ENCODE data around the gene ADAP1.

ADAP1 gene

DNA sequence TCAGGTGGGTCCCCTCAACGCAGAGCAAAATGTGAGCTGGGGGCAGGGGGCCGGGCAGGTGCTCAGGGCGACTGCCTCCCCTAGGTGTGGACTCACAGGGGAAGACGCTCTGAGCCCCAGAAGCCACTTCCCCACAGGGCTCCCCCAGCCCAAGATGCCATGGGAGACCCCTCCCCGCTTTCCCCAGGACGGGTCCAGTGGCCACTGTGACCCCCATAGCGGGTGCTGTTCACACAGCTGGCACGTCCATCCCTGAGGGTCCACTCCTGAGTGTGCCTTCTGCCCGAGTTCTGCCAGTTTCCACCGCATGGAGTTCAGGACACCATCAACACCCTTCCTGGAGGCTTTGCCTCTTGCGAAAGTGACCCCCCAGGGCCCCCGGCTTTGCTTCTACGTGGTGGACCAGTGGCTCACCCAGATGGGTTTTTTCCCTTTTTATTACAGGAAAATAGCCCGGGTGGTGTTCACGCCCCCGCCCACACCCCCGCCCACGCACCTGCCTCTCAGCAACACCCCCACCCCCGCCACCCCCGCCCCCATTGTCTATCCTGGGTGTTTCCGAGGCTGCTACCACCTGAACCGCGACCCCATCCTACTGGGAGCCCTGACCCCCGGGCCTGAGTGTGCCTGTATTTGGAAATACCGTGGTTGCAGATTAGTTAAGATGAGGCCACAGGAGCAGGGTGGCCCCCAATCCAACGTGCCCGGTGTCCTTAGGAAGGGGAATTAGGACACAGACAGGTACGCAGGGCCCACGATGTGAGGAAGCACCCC, 32.0 kb downstream of the ADAP1 start:
- DNase-seq (ENCODE audit: low read depth), result peak; percentile 49

DNA sequence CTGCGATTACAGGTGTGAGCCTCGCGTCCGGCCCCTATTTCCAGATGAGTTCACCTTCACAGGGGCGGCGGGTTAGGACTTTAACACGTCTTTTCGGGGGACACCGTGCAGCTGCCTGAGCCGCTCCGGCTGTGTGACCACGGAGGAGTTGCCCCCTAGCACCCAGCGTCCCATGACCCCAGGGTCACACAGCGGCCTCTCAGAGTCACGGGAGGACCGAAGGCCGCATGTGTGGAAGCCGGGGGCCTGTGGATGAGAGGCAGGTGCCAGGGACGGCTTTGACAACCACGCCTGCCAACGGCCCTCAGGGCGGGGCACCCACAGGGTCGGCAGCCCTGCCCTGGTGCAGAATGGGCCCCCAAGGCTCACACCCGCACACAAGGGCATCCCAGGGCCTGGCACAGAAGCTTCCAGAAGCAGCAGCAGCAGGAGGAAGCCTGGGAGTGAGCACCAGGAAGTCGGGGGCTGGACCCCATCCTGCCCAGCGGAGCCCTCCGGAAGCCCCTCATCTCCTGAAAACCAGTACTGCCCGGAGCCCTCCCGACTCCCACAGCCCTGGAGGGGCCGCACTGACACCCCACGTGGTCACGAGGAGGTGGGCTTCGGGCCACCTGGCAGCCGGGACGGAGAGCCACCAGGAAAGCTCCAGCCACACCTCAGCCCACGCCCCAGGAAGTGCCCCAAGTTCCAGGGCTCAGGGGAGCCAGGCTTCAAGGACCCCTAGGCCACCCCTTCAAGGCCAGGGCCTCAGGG, 32.7 kb downstream of the ADAP1 start:
- no peak for DNase-seq (ENCODE audit: low read depth)

DNA sequence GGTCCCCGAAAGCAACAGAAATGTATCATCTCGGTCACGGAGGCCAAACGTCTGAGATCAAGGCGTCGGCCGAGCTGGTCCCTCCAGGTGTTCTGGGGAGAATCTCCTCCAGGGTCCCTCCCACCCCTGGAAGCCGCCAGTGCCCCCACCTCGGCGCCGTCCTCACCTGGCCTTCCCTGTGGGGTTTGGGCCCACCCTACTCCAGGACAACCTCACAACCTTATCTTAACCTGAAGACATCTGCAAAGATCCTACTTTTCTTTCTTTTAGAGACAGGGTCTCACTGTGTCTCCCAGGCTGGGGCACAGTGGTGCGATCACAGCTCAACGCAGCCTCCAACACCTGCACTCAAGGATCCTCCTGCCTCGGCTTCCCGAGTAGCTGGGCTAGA, 33.4 kb downstream of the ADAP1 start:
- DNase-seq (ENCODE audit: low read depth), result no peak

DNA sequence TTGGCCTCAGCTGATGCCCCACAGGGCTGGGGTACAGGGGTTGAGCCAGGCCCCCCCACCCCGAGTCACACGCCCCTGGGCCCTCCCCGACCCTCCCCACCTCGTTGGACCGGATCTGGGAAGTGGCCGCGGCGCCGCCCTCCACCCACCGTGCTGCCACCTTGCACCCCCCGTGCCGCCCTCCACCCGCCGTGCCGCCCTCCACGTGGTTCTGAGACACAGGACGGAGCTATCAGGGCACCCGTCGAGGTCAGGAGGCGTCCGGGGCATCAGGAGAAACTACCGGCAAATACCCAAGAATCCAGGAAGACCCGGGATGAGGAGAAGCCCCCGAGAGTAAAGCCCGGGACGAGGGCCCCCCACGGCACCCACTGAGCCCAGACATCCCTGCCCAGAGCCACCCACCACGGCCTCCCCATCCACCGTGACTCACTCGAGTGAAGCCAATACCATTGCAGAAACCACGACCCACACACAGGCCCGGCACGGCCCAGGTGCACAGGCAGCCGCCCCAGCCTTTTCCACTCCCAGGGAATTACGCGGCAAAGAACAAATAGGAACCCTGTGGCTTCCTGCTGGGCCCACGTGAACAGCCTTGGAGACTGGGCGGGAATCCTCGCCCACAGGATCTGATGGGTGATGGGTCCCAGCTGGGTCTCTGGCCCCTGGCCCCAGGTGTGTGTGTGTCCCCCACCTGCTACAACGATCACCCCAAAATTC, 34.0 kb downstream of the ADAP1 start:
- DNase-seq (ENCODE audit: low read depth), result no peak

GRCh38 chr7:919924-920341, 34.5 kb downstream of the ADAP1 start:
- no peak for DNase-seq (ENCODE audit: low read depth)

DNA sequence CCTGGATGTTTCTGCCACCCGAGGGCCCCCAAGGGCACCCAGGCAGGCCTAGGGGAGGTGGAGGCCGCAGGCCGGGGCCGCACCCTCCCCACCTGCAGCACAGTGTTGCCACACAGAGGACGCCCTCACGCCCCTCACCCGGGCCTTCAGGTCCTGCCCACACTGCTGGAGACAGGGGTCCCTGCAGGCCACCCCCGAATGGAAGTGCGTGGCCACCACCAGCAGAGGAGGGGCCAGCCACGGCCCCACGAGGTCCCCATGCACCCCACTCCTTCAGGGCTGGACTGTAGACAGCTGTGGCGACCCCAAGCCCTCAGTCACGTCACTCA, 35.4 kb downstream of the ADAP1 start:
- no peak for DNase-seq (ENCODE audit: low read depth)

DNA sequence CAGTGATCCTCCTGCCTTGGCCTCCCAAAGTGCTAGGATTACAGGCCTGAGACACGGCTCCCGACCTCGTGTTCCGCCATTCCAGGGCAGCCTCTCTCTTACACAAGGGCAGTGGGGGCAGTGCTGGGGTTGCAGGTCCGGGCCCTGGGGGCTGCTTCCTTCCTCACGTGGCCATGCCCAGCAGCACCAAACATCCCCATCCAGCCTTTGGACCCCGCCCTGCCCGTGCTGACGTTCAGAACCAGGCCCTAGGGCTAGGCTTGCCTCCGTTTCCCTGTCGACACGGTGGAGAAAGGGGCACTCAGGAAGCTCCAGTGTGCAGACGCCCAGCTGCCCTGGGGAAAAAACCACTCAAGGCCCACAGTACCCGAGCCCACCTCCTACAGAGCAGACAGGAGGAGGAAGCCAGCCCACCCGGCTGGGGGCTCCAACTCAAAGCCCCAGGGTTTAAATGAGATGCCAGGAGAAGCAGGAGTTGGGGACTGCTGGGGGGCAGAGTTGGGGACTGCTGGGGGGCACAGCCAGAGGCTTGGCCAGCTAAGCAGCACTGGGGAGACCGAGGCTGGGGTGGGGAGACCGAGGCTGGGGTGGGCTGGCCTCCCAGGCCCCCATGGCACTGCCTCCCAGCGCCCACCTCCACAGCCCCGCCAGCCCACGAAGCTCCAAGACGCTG, 35.9 kb downstream of the ADAP1 start:
- no peak for DNase-seq (ENCODE audit: low read depth)

DNA sequence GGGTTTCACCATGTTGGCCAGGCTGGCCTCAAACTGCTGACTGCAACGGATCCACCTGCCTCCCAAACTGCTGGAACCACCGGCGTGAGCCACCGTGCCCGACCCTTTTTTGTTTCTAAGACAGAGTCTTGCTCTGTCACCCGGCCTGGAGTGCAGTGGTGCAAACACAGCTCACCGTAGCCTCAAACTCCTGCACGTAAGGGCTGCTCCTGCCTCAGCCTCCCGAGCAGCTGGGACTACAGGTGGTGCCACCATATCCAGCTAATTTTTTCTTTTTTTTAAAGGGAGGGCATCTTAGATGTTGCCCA, 36.4 kb downstream of the ADAP1 start:
- no peak for DNase-seq (ENCODE audit: low read depth)

GRCh38 chr7:917255-918117, 37.0 kb downstream of the ADAP1 start:
- no peak for DNase-seq (ENCODE audit: low read depth)

DNA sequence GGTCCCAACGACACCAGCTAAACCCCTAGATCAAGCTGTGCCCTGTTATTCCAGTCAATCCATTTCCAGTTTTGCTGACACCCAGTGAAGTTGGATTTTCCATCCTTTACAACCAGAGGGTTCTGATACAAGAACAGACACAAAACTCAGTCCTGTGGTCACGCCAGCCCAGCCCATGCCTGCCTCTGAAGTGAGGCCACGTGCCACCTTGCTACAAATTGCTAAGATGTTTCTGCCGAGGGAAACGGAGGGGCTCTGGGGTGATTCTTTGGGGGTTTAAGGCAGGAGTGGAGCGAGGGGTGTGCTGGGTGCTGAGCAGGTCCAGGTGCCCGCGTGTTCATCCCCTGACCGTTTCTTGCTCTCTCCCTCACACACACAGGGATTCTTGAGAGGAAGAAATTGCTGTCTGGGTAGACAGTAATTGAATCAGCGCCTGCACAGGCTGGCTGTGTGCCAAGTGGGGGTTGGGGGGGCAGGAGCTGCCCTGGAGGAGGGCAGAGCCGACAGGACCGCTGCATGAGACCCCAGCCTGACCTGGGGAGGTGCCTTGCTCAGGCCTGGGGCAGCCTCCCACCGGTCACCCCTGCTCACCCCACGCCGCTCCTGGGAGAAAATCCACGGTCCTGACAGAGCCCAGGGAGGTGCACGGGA, 38.1 kb downstream of the ADAP1 start:
- DNase-seq (ENCODE audit: low read depth), result no peak

DNA sequence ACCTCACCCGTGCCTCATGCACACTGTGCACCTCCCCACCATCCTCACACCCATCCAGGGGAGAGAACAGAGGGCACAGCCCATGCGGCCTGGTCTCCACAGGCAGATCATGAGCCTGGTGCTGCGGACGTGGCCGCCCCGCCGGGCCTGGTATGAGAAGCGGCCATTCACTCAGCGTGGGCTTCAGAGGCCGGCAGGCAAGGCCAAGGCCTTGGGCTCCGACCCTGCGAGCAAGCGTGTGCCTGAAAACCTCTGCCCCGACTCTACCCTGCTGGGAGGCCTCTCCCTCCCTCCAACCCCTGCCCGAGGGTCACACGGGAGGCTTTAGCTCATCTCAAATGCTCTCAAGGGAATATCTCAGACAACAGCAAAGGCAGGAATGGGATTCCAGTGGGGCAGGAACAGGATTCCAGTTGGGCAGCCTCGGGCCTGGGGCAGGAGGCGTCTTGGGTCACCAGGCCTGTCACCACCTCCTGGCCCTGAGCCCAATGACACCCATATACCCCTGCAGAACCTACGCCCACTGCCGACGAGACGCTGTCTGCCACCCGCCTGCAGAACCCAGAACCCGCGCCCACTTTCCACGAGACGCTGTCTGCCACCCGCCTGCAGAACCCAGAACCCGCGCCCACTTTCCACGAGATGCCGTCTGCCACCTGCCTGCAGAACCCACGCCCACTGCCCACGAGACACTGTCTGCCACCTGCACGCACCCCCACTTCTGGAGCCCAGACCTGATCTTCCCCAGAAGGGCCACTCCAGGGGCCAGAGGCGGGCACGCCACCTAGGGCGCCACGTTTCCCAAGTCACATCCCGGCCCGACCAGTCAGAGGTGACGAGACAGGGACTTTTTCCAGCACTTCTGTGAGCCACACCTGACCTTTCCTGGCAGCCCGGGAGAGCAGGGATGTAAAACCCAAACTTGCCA, 38.9 kb downstream of the ADAP1 start:
- DNase-seq (ENCODE audit: low read depth), result no peak

DNA sequence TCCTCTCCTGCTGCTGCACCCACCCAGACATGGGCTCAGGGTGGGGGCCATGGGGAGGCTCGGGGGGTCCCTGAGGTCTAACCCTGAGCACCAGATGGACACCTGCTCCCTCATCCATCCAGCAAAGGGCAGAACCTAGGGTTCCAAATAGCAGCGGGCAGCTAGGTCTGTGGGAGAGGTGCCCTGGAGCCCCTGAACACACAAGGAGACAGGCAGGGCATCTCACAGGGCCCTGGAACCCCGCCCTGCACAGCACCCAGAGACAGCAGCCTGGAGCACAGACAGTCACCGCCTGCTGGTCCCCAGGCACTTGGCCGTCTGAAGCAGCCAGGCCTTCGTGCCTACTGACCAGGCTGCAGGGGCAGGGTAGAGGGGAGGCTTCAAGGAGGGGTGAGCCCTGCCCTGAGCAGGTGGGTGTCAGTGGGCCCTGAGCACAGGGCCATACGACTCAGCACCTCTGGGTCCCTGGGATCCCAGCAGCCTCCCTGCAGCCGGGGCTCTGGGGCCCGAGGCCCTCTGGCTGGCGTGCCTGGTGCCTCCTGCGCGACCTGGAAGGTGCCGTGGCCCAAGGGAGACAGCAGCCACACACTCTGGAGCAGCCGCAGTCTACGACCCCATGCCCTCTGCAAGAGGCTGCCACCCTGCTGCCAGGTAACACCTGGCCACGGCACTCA, 39.8 kb downstream of the ADAP1 start:
- DNase-seq (ENCODE audit: low read depth), result no peak

GRCh38 chr7:913736-914520, 40.6 kb downstream of the ADAP1 start:
- no peak for DNase-seq (ENCODE audit: low read depth)

- DNase-seq (ENCODE audit: low read depth), result no peak
Observed at GRCh38 chr7:911791-912480, 42.5 kb downstream of the ADAP1 start.

DNA sequence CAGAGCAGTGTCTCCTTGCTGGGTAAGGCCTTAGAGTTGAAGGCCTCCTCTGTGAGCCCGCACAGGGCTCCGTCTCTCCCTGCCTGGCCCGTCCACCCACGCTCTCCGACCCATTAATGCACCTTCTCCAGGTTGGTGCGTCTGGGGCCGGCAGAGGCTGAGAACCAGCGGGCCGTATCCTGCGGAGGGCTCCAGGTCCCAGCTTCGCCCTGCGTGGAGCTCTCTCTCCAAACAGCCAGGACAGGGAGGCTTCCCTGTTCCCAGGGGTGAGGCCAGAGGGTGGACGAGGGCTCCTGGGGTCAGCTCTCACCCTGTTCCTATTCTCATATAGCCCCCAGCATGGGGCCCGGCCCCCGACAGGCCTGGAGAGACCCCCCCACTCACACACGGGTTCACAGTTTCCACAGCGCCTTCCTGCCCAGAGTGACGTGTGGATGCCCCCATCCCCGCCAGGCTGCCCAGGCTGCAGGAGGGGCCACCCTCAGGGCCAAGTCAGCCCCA, 43.5 kb downstream of the ADAP1 start:
- no peak for DNase-seq (ENCODE audit: low read depth)

- no peak for DNase-seq (ENCODE audit: low read depth)
Observed at GRCh38 chr7:910441-910861, 44.0 kb downstream of the ADAP1 start.

DNA sequence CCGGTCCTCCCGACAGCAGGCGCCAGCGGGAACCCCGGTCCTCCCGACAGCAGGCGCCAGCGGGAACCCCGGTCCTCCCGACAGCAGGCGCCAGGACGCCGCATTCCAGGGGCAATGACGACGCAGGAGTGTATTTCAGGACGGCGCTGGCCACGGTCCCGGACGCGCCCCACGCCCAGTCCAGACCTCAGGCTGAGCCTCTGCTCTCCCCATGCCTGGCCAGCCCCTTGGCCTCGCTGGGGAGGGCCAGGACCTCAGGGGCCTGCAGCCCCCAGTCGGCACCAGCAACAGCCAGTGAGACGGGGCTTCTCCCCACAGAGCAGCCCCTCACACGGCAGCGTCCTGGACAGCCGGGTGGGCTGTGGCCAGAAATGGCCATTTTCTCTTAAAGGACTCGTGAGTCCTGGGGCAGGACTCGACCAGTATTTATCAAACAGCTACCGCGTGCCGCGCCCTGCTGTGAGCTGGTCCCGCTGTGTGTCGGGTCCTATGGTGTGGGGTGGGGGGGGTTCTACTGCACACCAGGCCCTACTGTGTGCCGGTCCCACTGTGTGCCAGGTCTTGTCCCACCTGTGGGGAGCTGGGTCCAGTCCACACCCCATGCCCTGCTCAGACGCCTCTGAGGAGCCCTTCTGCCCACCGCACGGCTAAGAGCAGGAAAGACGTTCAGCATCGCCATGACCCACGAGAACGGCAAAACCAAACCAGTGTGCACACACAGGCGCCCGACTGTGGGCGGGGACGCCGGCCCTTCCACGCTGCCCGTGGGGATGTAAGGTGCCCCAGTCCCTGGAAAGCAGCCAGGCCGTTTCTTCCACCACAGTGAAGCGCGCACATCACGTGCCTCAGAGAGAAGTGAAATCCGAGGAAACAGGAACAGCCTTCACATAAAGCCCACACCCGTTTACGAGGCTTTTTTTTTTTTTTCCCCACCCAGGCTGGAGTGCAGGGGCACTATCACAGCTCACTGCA, 44.8 kb downstream of the ADAP1 start:
- no peak for DNase-seq (ENCODE audit: low read depth)

Measured in activated T-helper 9 cell treated with anti-CD3 and anti-CD28 coated beads, Interleukin-2, amount 50 U/mL, for 16 hours (primary cell).